Measurements from ENCODE around the gene CSF3R.

DNA sequence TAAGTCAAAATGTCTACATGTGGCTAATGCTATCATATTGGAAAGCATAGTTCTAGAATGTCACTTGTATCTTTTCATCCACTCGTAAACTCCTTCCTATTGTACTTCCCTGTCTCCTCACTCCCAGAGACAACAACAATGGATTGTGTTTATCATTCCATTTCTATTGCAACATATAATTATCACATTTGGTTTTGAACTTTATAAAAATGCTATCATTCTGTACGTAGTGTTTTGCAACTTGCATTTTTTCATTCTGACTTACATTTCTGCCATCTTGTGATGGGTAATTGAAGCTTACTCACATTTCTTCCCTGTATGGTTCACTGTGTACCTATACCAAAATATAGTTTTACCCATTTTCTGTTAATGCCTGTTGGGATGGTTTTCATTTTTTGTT lies 14.5 kb upstream of the CSF3R start:
- TF ChIP-seq, protein P1, sequence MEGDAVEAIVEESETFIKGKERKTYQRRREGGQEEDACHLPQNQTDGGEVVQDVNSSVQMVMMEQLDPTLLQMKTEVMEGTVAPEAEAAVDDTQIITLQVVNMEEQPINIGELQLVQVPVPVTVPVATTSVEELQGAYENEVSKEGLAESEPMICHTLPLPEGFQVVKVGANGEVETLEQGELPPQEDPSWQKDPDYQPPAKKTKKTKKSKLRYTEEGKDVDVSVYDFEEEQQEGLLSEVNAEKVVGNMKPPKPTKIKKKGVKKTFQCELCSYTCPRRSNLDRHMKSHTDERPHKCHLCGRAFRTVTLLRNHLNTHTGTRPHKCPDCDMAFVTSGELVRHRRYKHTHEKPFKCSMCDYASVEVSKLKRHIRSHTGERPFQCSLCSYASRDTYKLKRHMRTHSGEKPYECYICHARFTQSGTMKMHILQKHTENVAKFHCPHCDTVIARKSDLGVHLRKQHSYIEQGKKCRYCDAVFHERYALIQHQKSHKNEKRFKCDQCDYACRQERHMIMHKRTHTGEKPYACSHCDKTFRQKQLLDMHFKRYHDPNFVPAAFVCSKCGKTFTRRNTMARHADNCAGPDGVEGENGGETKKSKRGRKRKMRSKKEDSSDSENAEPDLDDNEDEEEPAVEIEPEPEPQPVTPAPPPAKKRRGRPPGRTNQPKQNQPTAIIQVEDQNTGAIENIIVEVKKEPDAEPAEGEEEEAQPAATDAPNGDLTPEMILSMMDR (conservative IDR thresholded peaks at IDR 0.05; ENCODE audit: low read length): no peak
- no peak for TF ChIP-seq EZH2phosphoT487 (IDR thresholded peaks at IDR 0.05; ENCODE audit: borderline replicate concordance, low read depth, low read length)

All from OCI-LY7 (cell line).